ENCODE results near the gene COX19.

- TF ChIP-seq CTCF (IDR thresholded peaks at IDR 0.05) (no peak), EZH2 (IDR thresholded peaks at IDR 0.05; ENCODE audit: borderline replicate concordance, insufficient read depth, low read depth, low read length, poor library complexity, severe bottlenecking) (no peak)
These were observed 44.0 kb upstream of the COX19 start for GRCh38 chr7:1019255-1019785.

Data from B cell (primary cell).